ENCODE results near the gene PTCH1.

PTCH1 gene

GRCh38 chr9:95528908-95529502 is 12.2 kb upstream of the PTCH1 start:
- no peak for TF ChIP-seq TAF1 (IDR thresholded peaks at IDR 0.05; ENCODE audit: borderline replicate concordance, low read depth, low read length)
- TF ChIP-seq POLR2AphosphoS5 (IDR thresholded peaks at IDR 0.05; ENCODE audit: low read depth, low read length) = no peak
- TF ChIP-seq POLR2A (IDR thresholded peaks at IDR 0.05; ENCODE audit: low read depth, low read length) = no peak
- DNase-seq (ENCODE audit: insufficient read length) (no peak), FAIRE-seq (no peak)

DNA sequence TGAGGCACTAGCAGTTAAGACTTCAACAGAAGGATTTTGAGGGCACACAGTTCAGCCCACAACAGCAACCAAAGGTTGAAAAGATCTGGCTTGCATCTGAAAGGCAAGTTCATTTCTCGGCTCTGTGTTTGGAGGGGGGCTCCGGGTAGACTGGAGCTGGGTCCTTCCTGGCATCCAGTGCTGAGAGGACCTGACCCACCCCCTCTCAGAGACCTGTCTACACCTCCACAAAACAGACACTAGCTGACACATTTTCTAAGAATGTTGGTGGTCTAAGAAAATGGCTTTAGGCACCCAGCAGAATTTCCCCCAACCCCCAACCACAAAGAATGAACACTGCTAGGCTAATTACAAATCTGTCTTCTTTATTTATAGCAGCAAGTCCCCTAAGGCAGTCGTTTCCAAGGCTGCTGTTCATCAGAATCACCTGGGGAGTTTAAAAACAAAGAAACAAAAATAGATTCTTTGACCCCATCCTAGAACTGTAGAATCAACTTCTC is 6.2 kb upstream of the PTCH1 start:
- FAIRE-seq = no peak
- TF ChIP-seq POLR2AphosphoS5 (IDR thresholded peaks at IDR 0.05; ENCODE audit: low read depth, low read length) (no peak), TAF1 (IDR thresholded peaks at IDR 0.05; ENCODE audit: borderline replicate concordance, low read depth, low read length) (no peak), POLR2A (IDR thresholded peaks at IDR 0.05; ENCODE audit: low read depth, low read length) (no peak)
- no peak for DNase-seq (ENCODE audit: insufficient read length)

GRCh38 chr9:95521699-95522098 is 4.9 kb upstream of the PTCH1 start:
- no peak for FAIRE-seq
- TF ChIP-seq POLR2A (IDR thresholded peaks at IDR 0.05; ENCODE audit: low read depth, low read length) (no peak), TAF1 (IDR thresholded peaks at IDR 0.05; ENCODE audit: borderline replicate concordance, low read depth, low read length) (no peak), POLR2AphosphoS5 (IDR thresholded peaks at IDR 0.05; ENCODE audit: low read depth, low read length) (no peak)
- no peak for DNase-seq (ENCODE audit: insufficient read length)

DNA sequence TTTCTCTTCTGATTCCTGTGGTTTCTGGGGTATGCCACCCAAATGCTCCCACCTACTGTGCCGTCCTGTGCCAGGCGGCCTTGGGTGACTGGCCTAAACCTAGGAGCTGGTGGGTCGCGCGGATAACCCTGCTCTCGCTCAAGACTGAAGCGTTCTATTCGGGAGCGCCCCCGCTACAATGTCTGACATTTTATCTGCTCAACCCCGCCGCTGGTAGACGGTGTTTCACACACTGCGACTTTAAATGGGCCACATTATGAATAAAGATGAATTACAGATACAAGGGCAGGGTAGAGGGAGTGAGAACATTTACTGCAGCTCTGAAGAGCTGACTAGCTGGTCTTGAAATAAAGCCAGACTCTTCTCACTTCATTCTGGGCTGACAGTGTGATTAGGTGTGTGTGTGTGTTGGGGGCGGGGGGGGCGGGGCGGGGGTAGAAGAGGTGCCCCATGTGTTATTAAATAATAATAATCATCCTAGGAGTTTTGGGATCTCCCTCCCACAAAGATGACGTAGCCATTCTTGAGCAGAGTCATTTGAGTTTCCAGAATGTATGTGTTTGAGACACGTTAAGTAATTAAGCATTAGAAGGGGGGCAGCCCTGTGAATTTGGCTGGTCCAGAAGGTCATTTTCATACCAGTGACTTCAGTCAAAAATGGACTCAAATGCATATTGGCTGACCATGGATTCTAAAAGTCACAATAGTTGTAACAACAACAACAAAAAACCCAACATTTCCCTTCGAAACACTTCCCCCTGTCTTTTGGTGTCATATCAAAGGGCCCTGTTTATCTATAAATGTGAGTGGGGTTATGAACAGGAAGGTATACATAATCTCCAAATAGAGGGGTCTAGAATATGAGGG is 1.0 kb upstream of the PTCH1 start:
- DNase-seq (ENCODE audit: insufficient read length) (no peak), FAIRE-seq (no peak)
- no peak for TF ChIP-seq POLR2A (IDR thresholded peaks at IDR 0.05; ENCODE audit: low read depth, low read length)
- no peak for TF ChIP-seq TAF1 (IDR thresholded peaks at IDR 0.05; ENCODE audit: borderline replicate concordance, low read depth, low read length)

GRCh38 chr9:95516221-95516733 is 494 bp downstream of the PTCH1 start:
- TF ChIP-seq POLR2A (IDR thresholded peaks at IDR 0.05; ENCODE audit: low read depth, low read length) = no peak
- TF ChIP-seq TAF1 (IDR thresholded peaks at IDR 0.05; ENCODE audit: borderline replicate concordance, low read depth, low read length) = no peak
- TF ChIP-seq POLR2AphosphoS5 (IDR thresholded peaks at IDR 0.05; ENCODE audit: low read depth, low read length) = no peak
- no peak for FAIRE-seq
- no peak for DNase-seq (ENCODE audit: insufficient read length)

DNA sequence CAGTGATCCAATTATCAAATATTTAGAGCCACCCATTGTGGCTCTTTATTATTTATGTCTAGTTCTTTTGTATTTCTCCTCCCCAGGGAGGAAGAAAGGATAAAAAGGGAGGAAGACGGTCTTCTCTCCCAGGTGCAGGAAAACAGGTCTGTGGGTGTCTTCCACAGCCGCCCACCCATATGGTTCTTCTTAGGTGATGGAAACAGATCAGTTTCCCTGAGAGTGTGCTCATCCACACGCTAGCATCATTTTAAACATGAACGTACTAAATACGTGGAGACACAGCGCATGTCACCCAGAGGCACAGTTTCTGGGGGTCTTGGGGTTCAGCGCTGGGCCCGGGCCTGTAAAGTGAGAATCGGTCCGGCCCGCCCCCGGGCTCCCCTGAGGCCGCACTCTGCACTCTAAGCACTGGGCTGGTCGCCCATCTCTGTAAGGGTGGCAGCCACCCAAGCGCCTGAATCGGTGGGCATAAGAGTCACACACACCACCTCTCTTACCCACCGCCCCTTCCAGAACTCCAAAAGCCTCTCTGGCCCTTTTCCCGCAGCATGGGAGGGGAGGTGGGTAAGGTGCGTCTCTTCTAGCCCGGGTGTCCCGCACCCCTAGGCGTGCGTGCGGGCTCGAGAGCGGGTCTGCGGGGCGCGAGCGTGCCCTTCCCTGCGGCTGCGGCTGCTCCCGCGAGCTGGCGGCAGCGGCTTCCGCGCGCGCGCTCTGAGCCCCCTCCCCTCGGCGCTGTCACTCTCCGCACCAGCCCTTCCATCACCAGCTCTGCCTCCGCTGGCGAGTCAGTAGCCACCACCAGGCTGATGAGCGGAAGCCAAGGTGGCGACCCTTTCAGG is 1.3 kb downstream of the PTCH1 start:
- no peak for TF ChIP-seq POLR2A (IDR thresholded peaks at IDR 0.05; ENCODE audit: low read depth, low read length)
- TF ChIP-seq TAF1 (IDR thresholded peaks at IDR 0.05; ENCODE audit: borderline replicate concordance, low read depth, low read length) = no peak
- no peak for TF ChIP-seq POLR2AphosphoS5 (IDR thresholded peaks at IDR 0.05; ENCODE audit: low read depth, low read length)
- no peak for DNase-seq (ENCODE audit: insufficient read length)

DNA sequence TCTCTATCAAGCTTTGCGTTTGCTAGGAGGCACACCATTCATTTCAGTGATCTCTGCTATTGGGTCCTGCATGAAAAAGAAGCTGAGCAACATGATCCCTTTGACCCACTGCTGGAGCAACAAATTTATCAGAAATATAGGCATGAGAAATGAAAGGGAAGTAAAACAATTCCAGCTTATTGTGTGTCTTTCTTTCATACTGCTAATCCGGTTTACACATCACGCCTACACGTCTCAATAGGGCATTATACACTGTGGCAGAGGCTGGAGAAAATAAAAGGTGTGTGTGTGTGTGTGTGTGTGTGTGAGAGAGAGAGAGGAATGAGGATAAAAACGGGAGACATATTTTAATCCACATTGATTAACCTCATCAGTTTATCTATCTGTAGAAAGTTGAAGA is 2.4 kb downstream of the PTCH1 start:
- DNase-seq (ENCODE audit: insufficient read length) (no peak), FAIRE-seq (no peak)
- TF ChIP-seq POLR2AphosphoS5 (IDR thresholded peaks at IDR 0.05; ENCODE audit: low read depth, low read length) (no peak), POLR2A (IDR thresholded peaks at IDR 0.05; ENCODE audit: low read depth, low read length) (no peak), TAF1 (IDR thresholded peaks at IDR 0.05; ENCODE audit: borderline replicate concordance, low read depth, low read length) (no peak)

More for the DNA sequence above, 1.3 kb downstream of the PTCH1 start:
- FAIRE-seq = no peak

DNA sequence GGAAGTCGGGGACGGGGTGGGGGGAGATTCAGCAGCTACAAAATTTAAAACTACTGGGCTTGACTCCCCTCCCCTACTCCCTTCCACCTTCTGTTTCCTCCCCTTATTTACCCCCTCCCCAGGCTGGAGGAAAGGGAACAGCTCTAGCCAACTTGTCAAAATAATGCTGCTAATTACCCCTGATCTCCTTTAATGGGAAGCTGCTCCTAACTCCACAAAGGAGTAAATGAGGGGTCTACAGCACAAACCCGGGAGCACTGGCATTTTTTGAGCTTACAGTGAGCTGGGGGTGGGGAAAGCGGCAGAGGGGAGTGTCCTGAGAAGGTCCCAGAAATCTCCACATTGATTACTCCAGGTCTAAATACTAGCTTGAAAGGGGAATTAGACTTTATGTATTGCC is 3.1 kb downstream of the PTCH1 start:
- no peak for FAIRE-seq
- no peak for TF ChIP-seq POLR2AphosphoS5 (IDR thresholded peaks at IDR 0.05; ENCODE audit: low read depth, low read length)
- no peak for TF ChIP-seq POLR2A (IDR thresholded peaks at IDR 0.05; ENCODE audit: low read depth, low read length)
- TF ChIP-seq TAF1 (IDR thresholded peaks at IDR 0.05; ENCODE audit: borderline replicate concordance, low read depth, low read length) = no peak
- no peak for DNase-seq (ENCODE audit: insufficient read length)

GRCh38 chr9:95512709-95513095 is 4.1 kb downstream of the PTCH1 start:
- FAIRE-seq (no peak), DNase-seq (ENCODE audit: insufficient read length) (no peak)

GRCh38 chr9:95511952-95512708 is 4.6 kb downstream of the PTCH1 start:
- TF ChIP-seq POLR2AphosphoS5 (IDR thresholded peaks at IDR 0.05; ENCODE audit: low read depth, low read length) = no peak
- TF ChIP-seq POLR2A (IDR thresholded peaks at IDR 0.05; ENCODE audit: low read depth, low read length) = no peak
- no peak for DNase-seq (ENCODE audit: insufficient read length)
- FAIRE-seq = no peak

More at GRCh38 chr9:95512709-95513095, 4.1 kb downstream of the PTCH1 start:
- TF ChIP-seq POLR2AphosphoS5 (IDR thresholded peaks at IDR 0.05; ENCODE audit: low read depth, low read length) (no peak), TAF1 (IDR thresholded peaks at IDR 0.05; ENCODE audit: borderline replicate concordance, low read depth, low read length) (no peak), POLR2A (IDR thresholded peaks at IDR 0.05; ENCODE audit: low read depth, low read length) (no peak)

GRCh38 chr9:95511616-95511931 is 5.2 kb downstream of the PTCH1 start:
- FAIRE-seq (no peak), DNase-seq (ENCODE audit: insufficient read length) (no peak)
- TF ChIP-seq TAF1 (IDR thresholded peaks at IDR 0.05; ENCODE audit: borderline replicate concordance, low read depth, low read length) (no peak), POLR2AphosphoS5 (IDR thresholded peaks at IDR 0.05; ENCODE audit: low read depth, low read length) (no peak), POLR2A (IDR thresholded peaks at IDR 0.05; ENCODE audit: low read depth, low read length) (no peak)
